ENCODE results near the gene DMD. TPM values are rescaled to one million over a fixed set of nuclear protein-coding genes. Genes with fewer than 3 reads are reported as not detected.
"Not testable (repeated sequence)": the region's sequence is repeated elsewhere in the genome, so short reads cannot be mapped to it uniquely, and the experiment has no call there.

DMD gene
- total RNA-seq, 1 donor: 32.4 TPM

DNA sequence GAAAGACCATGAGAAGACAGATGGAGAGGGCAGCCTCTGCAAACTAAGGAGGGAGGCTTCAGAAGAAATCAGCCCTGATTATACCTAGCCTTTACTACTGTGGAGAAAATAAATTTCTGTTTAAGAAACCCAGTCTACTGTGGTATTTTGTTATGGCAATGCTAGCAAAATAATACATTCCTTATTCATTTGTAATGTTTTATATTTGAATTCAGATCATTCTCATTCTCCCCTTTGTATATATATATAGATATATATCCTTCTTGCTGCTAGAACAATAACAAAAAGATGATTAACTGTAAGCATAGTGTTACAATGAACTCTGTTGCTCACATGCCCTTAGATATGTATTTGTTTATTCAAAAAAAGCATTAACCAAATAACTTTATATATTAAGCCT is 22.5 kb downstream of the DMD start:
- TF ChIP-seq, protein P1, sequence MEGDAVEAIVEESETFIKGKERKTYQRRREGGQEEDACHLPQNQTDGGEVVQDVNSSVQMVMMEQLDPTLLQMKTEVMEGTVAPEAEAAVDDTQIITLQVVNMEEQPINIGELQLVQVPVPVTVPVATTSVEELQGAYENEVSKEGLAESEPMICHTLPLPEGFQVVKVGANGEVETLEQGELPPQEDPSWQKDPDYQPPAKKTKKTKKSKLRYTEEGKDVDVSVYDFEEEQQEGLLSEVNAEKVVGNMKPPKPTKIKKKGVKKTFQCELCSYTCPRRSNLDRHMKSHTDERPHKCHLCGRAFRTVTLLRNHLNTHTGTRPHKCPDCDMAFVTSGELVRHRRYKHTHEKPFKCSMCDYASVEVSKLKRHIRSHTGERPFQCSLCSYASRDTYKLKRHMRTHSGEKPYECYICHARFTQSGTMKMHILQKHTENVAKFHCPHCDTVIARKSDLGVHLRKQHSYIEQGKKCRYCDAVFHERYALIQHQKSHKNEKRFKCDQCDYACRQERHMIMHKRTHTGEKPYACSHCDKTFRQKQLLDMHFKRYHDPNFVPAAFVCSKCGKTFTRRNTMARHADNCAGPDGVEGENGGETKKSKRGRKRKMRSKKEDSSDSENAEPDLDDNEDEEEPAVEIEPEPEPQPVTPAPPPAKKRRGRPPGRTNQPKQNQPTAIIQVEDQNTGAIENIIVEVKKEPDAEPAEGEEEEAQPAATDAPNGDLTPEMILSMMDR (IDR thresholded peaks at IDR 0.05; ENCODE audit: insufficient read depth, low read depth, low read length): no peak
- no peak overlapping the region for H3K4me3 ChIP-seq (ENCODE audit: low read depth, low read length)
- DNase-seq (ENCODE audit: low read depth): no peak

DNA sequence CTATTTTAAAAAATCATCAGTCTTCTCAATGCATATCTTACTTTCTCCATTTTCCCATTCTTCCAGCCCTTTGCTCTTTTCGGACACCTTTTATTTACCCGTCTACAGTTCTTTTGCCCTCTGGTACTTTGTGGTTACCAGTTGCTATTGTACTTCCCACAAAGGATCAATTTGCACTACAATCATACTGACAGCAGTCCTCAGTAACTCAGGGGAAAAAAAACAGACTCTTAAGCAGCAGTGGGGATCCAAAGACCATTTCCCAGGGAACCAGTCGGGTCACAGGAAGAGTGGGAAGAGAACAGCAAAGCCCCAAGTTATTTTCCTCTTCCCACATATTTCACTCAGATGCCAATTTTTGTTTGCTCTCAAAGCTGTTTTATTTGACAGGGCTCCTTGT is 23.1 kb downstream of the DMD start:
- no peak overlapping the region for H3K4me3 ChIP-seq (ENCODE audit: low read depth, low read length)
- DNase-seq (ENCODE audit: low read depth): no peak
- TF ChIP-seq, protein P1 (IDR thresholded peaks at IDR 0.05; ENCODE audit: insufficient read depth, low read depth, low read length): no peak

DNA sequence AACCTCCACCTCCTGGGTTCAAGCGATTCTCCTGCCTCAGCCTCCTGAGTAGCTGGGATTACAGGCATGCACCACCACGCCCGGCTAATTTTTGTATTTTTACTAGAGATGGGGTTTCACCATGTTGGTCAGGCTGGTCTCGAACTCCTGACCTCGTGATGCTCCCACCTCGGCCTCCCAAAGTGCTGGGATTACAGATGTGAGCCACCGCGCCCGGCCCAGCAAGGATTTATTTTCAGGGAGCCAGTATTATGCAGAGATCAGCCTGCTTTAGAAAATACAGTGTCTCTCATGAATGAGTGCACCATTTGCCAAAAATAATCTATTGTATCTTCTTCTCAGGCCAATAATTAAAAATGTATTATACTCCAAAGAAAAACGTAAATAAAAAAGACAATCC is 26.5 kb downstream of the DMD start:
- DNase-seq (ENCODE audit: low read depth); H3K4me3 ChIP-seq (ENCODE audit: low read depth, low read length): not testable (repeated sequence)

DNA sequence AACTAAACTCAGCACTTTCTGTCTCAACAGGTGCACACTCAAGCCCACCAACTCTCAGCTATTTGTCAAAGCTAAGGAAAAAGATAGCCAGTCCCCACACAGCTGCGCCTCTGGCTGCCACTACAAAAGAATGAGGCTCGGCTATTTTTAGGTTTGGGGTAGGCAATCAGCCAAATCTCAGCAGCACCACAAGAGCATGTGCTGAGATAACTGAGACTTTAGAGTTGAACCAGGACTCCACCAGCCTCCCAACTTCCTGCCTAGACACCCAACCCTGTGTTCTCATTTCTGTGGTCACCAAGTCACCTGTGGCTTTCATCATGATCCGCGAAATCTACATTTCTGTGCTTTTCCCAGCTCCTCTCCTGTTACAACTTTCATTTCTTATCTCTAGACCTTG is 28.0 kb downstream of the DMD start:
- TF ChIP-seq, protein P1 (IDR thresholded peaks at IDR 0.05; ENCODE audit: insufficient read depth, low read depth, low read length): no peak
- no peak overlapping the region for H3K4me3 ChIP-seq (ENCODE audit: low read depth, low read length)
- DNase-seq (ENCODE audit: low read depth): peak; percentile 15

DNA sequence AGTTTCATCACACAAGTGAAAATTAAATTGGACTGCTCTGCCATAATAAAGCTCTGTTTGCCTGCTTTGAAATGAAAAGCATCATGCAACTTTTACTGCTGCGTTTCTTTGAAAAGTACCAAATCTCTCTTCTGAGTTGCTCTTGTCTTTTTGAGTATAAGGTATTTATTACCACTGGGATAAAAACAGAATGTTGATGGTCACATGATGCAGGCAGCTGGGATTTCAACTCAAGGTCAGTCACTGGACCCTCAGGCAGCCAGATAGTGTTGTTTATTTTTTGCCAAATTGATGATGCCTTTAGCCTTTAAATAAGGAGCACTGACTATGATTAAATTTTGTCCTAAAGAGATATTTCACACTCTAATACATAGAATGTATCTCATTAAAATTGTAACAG is 32.7 kb downstream of the DMD start:
- no peak overlapping the region for H3K4me3 ChIP-seq (ENCODE audit: low read depth, low read length)
- DNase-seq (ENCODE audit: low read depth): no peak
- TF ChIP-seq, protein P1 (IDR thresholded peaks at IDR 0.05; ENCODE audit: insufficient read depth, low read depth, low read length): no peak

DNA sequence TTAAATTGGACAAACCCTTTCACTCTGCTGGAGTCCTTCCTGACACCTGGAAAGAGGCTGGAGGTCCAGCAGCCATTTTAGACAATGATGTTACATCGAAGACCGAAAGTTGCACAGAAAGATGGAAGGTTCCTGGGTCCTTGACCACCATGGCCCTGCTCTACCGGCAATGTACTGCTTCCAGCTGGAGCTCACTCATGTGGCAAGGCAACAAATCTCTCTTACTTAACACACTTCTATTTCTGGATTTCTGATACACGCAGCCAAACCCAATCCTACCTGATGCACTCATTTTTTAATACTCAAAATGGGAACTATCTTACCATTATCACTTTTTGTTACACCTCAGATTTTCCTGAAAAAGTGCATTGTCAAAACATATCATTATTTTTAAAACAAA is 33.1 kb downstream of the DMD start:
- H3K4me3 ChIP-seq (ENCODE audit: low read depth, low read length): no peak overlapping the region
- TF ChIP-seq, protein P1 (IDR thresholded peaks at IDR 0.05; ENCODE audit: insufficient read depth, low read depth, low read length): no peak
- no peak for DNase-seq (ENCODE audit: low read depth)

DNA sequence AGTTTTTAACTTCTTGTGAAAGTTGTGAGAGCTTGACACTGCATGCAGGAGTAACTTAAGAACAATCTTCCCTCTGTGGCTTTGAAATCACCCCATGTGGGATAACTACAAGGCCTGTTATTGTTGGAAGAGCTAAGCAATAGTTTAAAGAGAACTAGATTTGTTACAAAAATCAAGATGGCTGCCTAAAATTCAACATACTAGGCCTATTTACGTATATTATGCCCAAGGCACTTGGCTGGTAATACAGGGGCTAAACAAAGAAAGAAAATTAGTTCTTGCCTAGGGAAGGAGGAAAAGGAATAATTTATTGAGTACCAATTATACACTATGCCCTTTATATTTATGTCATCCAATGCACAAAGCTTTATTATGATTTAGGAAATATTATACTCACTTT is 36.1 kb downstream of the DMD start:
- no peak for DNase-seq (ENCODE audit: low read depth)
- no peak overlapping the region for H3K4me3 ChIP-seq (ENCODE audit: low read depth, low read length)
- TF ChIP-seq, protein P1 (IDR thresholded peaks at IDR 0.05; ENCODE audit: insufficient read depth, low read depth, low read length): no peak
